ENCODE results near the gene CLIC4.

- TF ChIP-seq CTCF (IDR thresholded peaks at IDR 0.05) (no peak), POLR2A (IDR thresholded peaks at IDR 0.05) (no peak), POLR2AphosphoS5 (IDR thresholded peaks at IDR 0.05) (no peak)
Measured at GRCh38 chr1:24878045-24878444, 132.8 kb downstream of the CLIC4 start.

All from breast epithelium (tissue), 3 donors.